HL-60 (cell line): ENCODE data around the gene CIB4.

Experiments used
- CTCF ChIP-seq: IDR thresholded peaks from one replicate; pipeline ENCODE4 v1.5.1; 2011; ENCODE audit warnings: low read length, control low read depth, inconsistent platforms; ENCODE audit not compliant: insufficient read depth
- GABPA ChIP-seq: IDR thresholded peaks from 2 replicates; pipeline ENCODE4 v1.6.1; 2012; ENCODE audit warnings: low read depth
- POLR2AphosphoS5 ChIP-seq: IDR thresholded peaks from 2 replicates; pipeline ENCODE4 v1.6.1; 2012; ENCODE audit warnings: low read depth
- SPI1 ChIP-seq: IDR thresholded peaks from 2 replicates; pipeline ENCODE4 v1.6.1; 2012; ENCODE audit warnings: low read depth, mild to moderate bottlenecking, borderline replicate concordance

DNA sequence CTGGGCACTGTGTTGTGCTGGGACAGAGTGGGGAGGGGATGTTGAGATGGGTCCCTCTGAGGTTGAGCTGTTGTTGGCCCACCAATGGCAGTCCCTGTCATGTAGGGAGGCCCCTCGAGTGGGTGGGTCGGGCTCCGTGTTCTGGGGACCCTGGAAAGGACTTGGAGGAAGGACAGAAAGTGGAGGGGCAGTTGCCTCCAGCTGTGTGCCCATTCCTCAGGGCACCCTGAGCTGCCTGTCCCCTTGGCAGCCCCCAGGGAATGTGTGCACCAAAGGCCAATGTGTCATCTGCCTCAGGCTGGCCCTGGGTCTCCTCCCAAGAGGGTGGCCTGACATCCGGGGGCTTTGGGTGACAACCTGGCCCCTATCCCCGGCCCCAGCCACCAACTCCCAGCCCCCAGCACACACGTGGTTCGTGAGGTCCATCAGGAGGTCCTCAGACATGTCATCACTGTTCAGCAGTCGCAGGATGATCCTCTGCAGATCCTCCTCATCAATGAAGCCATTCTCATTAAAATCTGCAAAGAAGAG lies 57.7 kb downstream of the CIB4 start:
- TF ChIP-seq POLR2AphosphoS5 (no peak), CTCF (no peak), SPI1 (no peak), GABPA (no peak)
